HG03354 (cell line): Measurements from ENCODE around the gene CXorf65.

Experiments used
- ATAC-seq: cut with Tn5 transposase; IDR thresholded peaks from one replicate; pipeline ENCODE4 v1.9.1; 2021; ENCODE audit warnings: mild to moderate bottlenecking; ENCODE audit not compliant: unreplicated experiment, poor library complexity, severe bottlenecking

The CXorf65 gene

GRCh38 chrX:71107762-71108360, 1.3 kb upstream of the CXorf65 start:
- no peak for ATAC-seq

- no peak for ATAC-seq
Observed at GRCh38 chrX:71107245-71107644, 705 bp upstream of the CXorf65 start.

- no peak for ATAC-seq
Observed at GRCh38 chrX:71105628-71106027, 912 bp downstream of the CXorf65 start.

GRCh38 chrX:71103110-71103983, 3.2 kb downstream of the CXorf65 start:
- peak; percentile 42 for ATAC-seq

GRCh38 chrX:71102292-71102691, 4.2 kb downstream of the CXorf65 start:
- no peak for ATAC-seq

GRCh38 chrX:71100581-71101505, 5.7 kb downstream of the CXorf65 start:
- ATAC-seq, result no peak

- no peak for ATAC-seq
Observed at GRCh38 chrX:71099736-71100135, 6.8 kb downstream of the CXorf65 start.

- ATAC-seq, result no peak
Observed at GRCh38 chrX:71098951-71099506, 7.5 kb downstream of the CXorf65 start.

GRCh38 chrX:71098302-71098701, 8.2 kb downstream of the CXorf65 start:
- peak; percentile 37 for ATAC-seq

- no peak for ATAC-seq
Observed at GRCh38 chrX:71096760-71097032, 9.8 kb downstream of the CXorf65 start.

- ATAC-seq, result no peak
Observed at GRCh38 chrX:71095981-71096759, 10.4 kb downstream of the CXorf65 start.

GRCh38 chrX:71095555-71095980, 11.0 kb downstream of the CXorf65 start, which contains the start of gene FOXO4:
Gene FOXO4 (plus strand): TSS chrX:71095851. CDS start chrX:71096529, 678 bp downstream.
- ATAC-seq, result peak; percentile 91

GRCh38 chrX:71095033-71095432, 11.5 kb downstream of the CXorf65 start:
- ATAC-seq, result no peak

- ATAC-seq, result no peak
Observed at GRCh38 chrX:71091263-71091662, 15.3 kb downstream of the CXorf65 start.

- no peak for ATAC-seq
Observed at GRCh38 chrX:71085900-71086299, 20.6 kb downstream of the CXorf65 start.

- ATAC-seq, result no peak
Observed at GRCh38 chrX:71082822-71083221, 23.7 kb downstream of the CXorf65 start.

GRCh38 chrX:71082124-71082647, 24.4 kb downstream of the CXorf65 start:
- no peak for ATAC-seq

- no peak for ATAC-seq
Observed at GRCh38 chrX:71081330-71082123, 25.0 kb downstream of the CXorf65 start.
